ENCODE measurements around the gene NDE1. TPM values are rescaled to one million over a fixed set of nuclear protein-coding genes. Genes with fewer than 3 reads are reported as not detected.
"Not testable (repeated sequence)": the region's sequence is repeated elsewhere in the genome, so short reads cannot be mapped to it uniquely, and the experiment has no call there.

Gene NDE1, protein sequence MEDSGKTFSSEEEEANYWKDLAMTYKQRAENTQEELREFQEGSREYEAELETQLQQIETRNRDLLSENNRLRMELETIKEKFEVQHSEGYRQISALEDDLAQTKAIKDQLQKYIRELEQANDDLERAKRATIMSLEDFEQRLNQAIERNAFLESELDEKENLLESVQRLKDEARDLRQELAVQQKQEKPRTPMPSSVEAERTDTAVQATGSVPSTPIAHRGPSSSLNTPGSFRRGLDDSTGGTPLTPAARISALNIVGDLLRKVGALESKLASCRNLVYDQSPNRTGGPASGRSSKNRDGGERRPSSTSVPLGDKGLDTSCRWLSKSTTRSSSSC
- 26.8 TPM for total RNA-seq
- long read RNA-seq, transcript NDE1-201 (9 exons, 3,221 nt), result major isoform, 6 of 18 reads
- long read RNA-seq, partial matches to known transcripts, result 2 of 18 reads
- long read RNA-seq, other reads (novel, unspliced or antisense), result 10 of 18 reads

DNA sequence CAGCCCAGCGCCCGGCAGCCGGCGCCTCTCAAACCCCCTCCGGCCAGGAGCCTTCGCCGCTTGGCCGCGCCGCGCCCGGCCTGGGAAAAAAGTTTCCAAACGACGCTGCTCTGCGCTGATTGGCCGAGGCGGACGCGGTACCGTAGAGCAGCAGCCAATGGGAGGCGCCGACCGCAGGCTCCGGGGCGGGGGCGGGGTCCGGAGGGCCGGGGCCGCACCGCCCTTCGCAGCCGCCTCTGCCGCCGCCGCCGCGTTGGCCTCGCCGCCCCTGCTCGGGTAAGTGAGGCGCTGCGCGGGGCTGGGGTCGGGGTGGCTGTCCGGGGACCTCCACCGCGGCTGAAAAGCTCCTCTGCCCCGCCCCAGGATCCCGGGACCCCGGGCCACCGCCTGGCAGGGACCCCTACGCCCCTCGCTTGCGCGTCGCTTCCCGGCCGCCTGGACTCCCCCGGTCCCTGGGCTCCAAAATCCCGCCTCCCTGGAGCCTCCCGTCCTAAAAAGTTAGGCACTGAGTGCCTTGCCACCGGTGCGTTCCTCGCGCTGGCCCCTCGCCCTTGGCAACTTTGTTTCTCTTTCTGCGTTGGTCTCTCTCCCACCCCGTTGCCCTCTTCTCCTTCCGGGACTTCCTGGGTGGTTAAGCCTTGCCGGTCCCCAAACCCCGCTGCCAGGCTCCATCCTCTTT, at the start of gene NDE1:
NDE1 (plus strand) TSS at position 227 of the 679 bp plus-strand sequence. CDS start 14,534 bp downstream, outside the sequence.
- intact Hi-C loops (cut with DNase I), result no loop called here
- DNase-seq (ENCODE audit: low spot score), result peak; percentile 97

DNA sequence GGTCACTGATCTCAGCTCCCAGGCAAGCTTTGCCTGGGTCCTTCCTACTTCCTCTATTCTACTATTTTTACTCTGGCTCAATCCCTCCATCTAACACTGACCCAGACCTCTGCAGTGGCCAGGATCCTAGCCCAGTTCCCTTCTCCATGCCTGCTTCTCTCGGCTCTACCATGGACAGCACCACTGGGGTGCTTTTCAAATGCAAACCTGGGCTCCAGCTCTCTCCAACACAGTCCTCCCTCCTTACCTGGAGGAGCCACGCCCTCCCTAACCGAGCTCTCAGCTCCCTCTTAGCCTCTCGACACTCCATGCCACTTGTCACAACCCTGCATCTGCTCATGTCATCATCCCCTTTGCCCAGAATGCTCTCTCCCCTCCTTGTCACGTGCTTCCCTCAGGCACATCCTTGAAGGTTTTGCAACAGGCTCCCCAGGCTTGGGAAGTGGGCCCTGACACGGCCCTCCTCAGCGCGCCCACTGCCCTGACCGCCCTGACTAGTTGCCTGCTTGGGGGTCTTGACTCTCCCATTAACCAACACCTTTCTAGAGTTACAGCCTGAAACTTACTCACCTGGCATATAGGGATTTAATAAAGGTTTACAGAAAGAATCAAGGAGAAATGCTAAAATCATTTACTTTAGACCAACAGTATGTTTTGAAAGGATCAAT, 48.7 kb upstream of the NDE1 start:
- intact Hi-C loops (cut with DNase I), result no loop called here
- DNase-seq (ENCODE audit: low spot score), result no peak

- DNase-seq (ENCODE audit: low spot score), result no peak
- intact Hi-C loops (cut with DNase I), result no loop called here
Observed at GRCh38 chr16:15602285-15603044, 47.6 kb upstream of the NDE1 start.

DNA sequence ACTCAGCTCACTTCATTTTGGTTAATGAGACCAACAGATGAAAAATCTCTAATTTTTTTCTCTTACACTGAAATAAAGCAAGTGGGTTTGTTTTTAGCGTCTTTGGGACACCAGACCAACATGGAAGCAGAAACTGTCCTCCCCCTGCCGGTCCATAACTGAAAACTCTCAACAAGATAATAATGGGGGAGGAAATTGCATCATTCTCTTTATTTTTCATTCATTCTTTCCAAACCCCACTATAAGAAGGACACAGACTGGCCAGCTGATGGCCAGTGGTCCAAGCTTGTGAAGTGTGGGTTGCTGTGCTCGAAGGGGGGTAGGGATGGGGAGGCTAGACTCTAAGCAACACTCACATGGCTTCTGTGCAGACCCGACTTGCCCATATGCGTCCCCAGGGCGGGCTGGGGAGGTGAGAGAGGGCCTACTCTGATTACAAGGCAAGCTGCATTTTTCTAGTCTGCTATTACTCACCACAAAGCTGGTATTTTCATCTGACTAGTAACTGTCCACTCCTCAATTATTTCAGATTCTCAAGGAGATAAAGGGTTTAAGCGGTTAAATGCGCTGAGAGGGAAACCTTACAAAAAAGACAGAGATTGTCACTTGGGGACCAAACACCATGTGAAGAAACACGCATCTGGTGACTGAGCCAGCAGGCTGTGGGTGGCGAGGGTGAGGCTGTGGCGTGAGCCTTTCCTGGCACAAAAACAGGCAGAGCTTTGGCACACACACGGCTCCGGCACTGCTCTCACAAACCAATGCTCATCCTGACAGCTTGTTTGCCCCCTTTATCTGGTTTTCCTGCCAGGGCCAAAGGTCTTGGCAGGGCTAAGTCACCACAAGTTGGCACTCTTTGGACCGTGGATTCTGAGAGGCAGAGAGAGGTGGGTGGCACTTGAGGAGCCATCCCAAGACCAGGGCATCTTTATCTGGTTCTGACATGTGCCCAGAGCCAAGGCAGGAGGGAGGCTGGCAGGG, 45.3 kb upstream of the NDE1 start:
- DNase-seq (ENCODE audit: low spot score), result no peak
- intact Hi-C loops (cut with DNase I), result no loop called here

- DNase-seq (ENCODE audit: low spot score), result no peak
- intact Hi-C loops (cut with DNase I), result no loop called here
Observed at GRCh38 chr16:15605839-15606517, 44.1 kb upstream of the NDE1 start.

- intact Hi-C loops (cut with DNase I), result no loop called here
- DNase-seq (ENCODE audit: low spot score), result no peak
Observed at GRCh38 chr16:15606518-15607220, 43.4 kb upstream of the NDE1 start.

- intact Hi-C loops (cut with DNase I); DNase-seq (ENCODE audit: low spot score): not testable (repeated sequence)
Observed at GRCh38 chr16:15607221-15607699, 42.8 kb upstream of the NDE1 start.

DNA sequence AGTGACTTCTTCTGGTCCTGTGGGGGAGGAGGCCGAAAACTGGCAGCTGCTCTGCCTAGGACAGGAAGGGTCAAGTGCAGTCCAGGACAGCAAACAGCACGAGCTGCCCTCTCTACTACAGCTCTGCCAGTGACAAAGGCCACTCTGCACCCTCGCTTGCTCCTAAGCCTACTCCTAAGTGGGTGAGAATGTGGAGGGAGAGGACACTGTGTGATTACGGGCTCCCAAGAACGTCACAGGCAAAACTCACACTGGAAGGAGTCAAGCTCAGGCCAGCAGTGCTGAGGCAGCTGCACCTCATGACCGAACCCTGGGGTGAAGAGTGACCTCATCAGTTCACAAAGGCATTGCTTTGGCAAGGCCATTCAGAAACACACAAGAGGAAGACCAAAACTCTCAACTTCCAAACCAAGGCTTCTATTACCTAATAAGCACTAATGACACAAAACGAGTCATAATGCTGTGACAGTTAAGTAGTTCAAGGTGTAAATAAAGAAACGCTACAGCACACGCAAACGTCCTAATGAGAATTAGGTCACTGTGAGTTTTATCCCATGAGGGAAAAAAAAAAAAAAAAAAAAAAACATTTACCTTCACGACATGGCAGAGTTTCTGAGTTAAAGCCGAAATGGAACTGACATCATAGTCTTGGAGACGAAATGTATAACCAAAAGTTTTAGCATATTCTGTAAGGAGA, 42.2 kb upstream of the NDE1 start:
- no peak for DNase-seq (ENCODE audit: low spot score)
- intact Hi-C loops (cut with DNase I), result no loop called here

DNA sequence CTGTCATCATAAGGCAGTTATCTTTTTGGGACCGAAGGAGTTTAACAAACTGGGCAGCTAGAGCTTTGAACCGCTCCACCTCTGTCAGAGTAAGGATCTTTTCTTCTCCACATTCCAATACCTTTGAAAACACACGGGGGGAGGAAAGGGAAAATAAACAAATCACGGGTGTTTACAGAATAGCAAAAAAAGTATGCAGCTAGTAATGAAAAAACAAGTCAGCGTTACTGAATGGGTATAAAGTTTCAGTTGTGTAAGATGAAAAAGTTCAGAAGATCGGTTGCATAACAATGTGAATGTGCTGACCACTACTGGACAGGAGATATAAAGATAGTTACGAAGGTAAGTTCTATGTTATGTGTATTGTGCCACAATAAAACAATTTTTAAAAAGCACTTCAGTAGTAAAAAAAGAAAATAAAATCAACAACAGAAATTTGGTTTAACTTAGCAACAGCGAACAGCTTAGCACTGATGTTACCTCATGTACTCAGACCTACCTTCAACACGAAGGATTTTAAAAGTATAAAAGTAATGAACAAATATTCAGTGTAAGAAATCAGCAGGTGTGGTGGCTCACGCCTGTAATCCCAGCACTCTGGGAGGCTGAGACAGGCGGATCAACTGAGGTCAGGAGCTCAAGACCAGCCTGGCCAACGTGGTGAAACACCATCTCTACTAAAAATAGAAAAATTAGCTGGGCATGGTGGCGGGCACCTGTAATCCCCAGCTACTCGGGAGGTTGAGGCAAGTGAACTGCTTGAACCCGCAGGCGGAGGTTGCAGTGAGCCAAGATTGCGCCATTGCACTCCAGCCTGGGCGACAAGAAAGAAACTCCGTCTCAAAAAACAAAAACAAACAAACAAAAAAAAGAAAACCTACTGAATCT, 41.4 kb upstream of the NDE1 start:
- DNase-seq (ENCODE audit: low spot score), result no peak
- intact Hi-C loops (cut with DNase I), result no loop called here

DNA sequence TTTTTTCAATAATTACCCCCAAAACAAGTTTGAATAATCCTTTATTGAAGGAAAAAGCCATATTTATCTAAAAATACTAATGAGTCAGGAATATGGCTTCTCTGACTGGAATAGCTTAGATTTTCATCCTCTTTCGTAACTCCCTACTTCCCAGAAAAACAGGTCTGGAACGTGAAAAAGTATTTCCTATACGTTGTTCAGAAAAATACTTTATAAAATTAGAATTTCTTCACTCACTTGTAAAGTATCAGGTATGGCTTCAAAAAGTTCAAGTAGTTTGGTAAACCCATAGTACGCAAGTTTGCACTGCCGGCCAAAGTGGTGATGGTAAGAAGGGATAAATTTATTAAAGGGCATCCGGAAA, 40.8 kb upstream of the NDE1 start:
- intact Hi-C loops (cut with DNase I), result no loop called here
- DNase-seq (ENCODE audit: low spot score), result no peak

DNA sequence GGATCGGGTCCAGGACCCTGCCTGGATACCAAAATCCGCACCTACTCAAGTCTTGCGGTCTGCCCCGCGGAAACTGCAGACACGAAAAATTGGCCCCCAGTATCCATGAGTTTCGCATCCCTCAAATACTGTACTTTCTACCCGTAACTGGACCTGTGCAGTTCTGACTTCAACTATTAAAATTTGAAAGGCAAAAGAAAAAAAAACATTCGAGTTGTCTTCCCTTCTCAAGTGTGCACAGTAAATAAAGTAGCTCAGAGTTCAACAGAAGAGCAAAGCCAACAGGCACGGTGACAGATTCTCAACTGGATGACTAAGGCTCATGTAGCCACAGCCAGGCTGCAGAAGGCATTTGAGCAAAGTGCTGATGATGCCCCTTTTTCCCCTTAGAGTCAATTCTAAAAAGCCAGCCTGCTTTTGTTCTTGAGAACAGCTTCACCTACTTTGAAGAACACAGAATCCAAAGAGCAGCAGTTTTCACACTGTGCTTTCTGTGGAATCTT, 39.6 kb upstream of the NDE1 start:
- intact Hi-C loops (cut with DNase I), result no loop called here
- DNase-seq (ENCODE audit: low spot score), result no peak

- no peak for DNase-seq (ENCODE audit: low spot score)
- intact Hi-C loops (cut with DNase I), result no loop called here
Observed at GRCh38 chr16:15611610-15612009, 38.4 kb upstream of the NDE1 start.

DNA sequence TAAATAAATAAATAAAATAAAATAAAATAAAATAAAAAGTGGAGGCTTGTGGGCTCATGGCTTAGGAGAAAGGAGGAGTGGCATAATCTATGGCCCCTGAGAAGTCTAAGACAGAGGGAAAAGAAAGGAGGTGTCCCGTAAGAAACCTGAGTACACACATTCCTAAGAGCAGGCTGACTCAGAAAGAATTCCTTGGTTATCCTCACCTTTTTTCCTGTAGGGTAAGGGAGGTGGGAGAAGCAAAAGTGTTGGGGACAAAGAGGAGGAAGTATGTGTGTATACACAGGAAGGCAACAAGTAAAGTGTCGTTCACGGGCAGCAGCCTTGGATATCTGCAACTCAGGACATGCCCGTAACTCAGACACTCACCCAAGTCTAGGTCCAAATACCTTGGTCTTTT, 36.4 kb upstream of the NDE1 start:
- no peak for DNase-seq (ENCODE audit: low spot score)
- intact Hi-C loops (cut with DNase I), result no loop called here

GRCh38 chr16:15616012-15616411, 34.0 kb upstream of the NDE1 start:
- intact Hi-C loops (cut with DNase I), result no loop called here
- DNase-seq (ENCODE audit: low spot score), result no peak

DNA sequence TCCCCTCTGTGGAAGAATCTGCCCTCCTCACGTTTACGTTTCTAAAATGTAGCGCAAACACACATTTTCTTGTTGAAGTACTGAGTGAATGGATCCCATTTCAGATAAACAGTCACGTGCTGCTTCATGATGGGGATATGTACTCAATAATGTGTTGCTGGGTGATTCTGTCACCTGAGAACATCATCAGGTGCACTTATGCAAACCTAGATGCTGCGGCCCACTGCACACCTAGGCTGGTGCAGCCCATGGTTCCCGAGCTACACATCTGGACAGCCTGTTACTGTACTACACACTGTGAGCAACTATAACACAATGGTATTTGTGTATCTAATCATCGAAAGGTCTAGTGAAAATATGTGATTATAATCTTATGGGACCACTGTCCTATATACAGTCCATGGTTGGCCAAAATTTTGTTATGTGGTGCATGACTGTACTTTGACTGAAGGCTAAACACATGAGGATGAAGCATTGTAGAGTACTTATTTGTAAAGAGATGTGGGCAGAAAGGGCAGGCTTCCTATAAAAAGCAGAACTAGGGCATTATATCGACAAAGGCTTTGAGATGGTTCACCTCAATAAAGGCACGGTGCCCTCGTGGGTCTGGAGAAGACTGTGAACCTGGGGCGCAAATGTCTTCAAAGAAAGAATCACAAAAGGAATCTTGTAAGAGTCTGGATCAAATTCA, 33.4 kb upstream of the NDE1 start:
- intact Hi-C loops (cut with DNase I), result no loop called here
- no peak for DNase-seq (ENCODE audit: low spot score)
